MCF 10A (cell line): ENCODE results near the gene AATK. TPM values are rescaled to one million over a fixed set of nuclear protein-coding genes. Genes with fewer than 3 reads are reported as not detected.
A peak's percentile ranks its signal among the peaks of the same experiment; 100 is the strongest.

Experiments used
- BruUV-seq: library from RNA; stranded (reverse); fragments of 400-500 nt; replicated peaks from 2 replicates; lab custom pipeline; 2021; lab: Mats Ljungman, UMichigan
- CTCF ChIA-PET: fragments of 300-600 bp; sonication (Branson Sonifier 250); formaldehyde crosslinking; extraction: SDS; loops from one replicate; lab custom pipeline; 2021; ENCODE audit warnings: antibody characterized with exemption, inconsistent platforms; lab: Yijun Ruan, JAX
- POLR2A ChIA-PET: fragments of 300-600, 350-650 bp; sonication (Branson Sonifier 250); formaldehyde crosslinking; extraction: SDS; loops from one replicate; lab custom pipeline; 2020; ENCODE audit warnings: antibody characterized with exemption, inconsistent platforms; lab: Yijun Ruan, JAX
- DNase-seq: peaks from one replicate; pipeline ENCODE4 v3.0.0-alpha.2; 2018; ENCODE audit not compliant: unreplicated experiment
- H3K27ac Mint-ChIP-seq: one replicate; pipeline ENCODE4 v1.8.0; 2022; ENCODE audit warnings: mild to moderate bottlenecking, low read depth, mixed read lengths; ENCODE audit not compliant: unreplicated experiment
- H3K27me3 Mint-ChIP-seq: one replicate; pipeline ENCODE4 v1.8.0; 2022; ENCODE audit warnings: mixed read lengths; ENCODE audit not compliant: insufficient read depth, unreplicated experiment
- H3K36me3 Mint-ChIP-seq: one replicate; pipeline ENCODE4 v1.8.0; 2022; ENCODE audit warnings: mild to moderate bottlenecking, moderate library complexity, mixed read lengths; ENCODE audit not compliant: insufficient read depth, unreplicated experiment
- H3K4me1 Mint-ChIP-seq: one replicate; pipeline ENCODE4 v1.8.0; 2022; ENCODE audit warnings: mixed read lengths; ENCODE audit not compliant: insufficient read depth, unreplicated experiment
- H3K4me3 Mint-ChIP-seq: one replicate; pipeline ENCODE4 v1.8.0; 2022; ENCODE audit warnings: mild to moderate bottlenecking, moderate library complexity, mixed read lengths; ENCODE audit not compliant: unreplicated experiment
- H3K9me3 Mint-ChIP-seq: one replicate; pipeline ENCODE4 v1.8.0; 2022; ENCODE audit warnings: mixed read lengths; ENCODE audit not compliant: unreplicated experiment
- intact Hi-C: fragments of 100-400 bp; cut with micrococcal nuclease; formaldehyde crosslinking; loops from 2 replicates; pipeline ENCODE4 v1.14.1; 2022
- total RNA-seq: library from RNA; stranded (reverse); gene quantifications from 2 replicates; pipeline ENCODE4 v1.2.3, GENCODE V29; 2022
- TF ChIP-seq, protein P1 (sequence below): fragments of 200-600 bp; IDR thresholded peaks from one replicate; pipeline ENCODE4 v1.8.0; 2022; ENCODE audit warnings: antibody characterized with exemption, mild to moderate bottlenecking; ENCODE audit not compliant: unreplicated experiment

Gene AATK
- total RNA-seq, 1 experiment from 2014 or later = 1.4 TPM

DNA sequence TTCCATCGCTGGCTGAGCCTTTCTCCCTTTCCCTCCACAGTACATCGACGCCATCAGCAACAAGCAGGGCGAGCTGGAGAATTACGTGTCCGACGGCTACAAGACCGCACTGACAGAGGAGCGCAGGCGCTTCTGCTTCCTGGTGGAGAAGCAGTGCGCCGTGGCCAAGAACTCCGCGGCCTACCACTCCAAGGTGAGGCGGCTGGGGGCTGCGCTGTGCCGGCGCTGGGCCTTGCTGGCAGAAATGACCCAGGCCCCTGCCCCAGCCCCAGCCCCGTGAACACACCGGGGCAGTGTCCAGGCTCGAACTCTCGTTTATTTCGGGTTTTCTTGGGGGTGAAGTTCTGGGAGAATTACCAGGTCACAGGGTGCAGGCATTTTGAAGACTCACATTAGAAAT is 66.1 kb downstream of the AATK start:
- CTCF ChIA-PET = interaction anchor here (0.6 to 3.4 kb wide), 3 partner anchors 18 to 194 kb away, joined by 3 to 23 read pairs (median 4); no protein-coding TSS in a partner anchor
- TF ChIP-seq, protein P1, sequence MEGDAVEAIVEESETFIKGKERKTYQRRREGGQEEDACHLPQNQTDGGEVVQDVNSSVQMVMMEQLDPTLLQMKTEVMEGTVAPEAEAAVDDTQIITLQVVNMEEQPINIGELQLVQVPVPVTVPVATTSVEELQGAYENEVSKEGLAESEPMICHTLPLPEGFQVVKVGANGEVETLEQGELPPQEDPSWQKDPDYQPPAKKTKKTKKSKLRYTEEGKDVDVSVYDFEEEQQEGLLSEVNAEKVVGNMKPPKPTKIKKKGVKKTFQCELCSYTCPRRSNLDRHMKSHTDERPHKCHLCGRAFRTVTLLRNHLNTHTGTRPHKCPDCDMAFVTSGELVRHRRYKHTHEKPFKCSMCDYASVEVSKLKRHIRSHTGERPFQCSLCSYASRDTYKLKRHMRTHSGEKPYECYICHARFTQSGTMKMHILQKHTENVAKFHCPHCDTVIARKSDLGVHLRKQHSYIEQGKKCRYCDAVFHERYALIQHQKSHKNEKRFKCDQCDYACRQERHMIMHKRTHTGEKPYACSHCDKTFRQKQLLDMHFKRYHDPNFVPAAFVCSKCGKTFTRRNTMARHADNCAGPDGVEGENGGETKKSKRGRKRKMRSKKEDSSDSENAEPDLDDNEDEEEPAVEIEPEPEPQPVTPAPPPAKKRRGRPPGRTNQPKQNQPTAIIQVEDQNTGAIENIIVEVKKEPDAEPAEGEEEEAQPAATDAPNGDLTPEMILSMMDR = no peak
- Mint-ChIP-seq H3K27ac (no peak overlapping the region), H3K27me3 (no peaks in the 10 kb centered on the region), H3K4me3 (no peak overlapping the region), H3K4me1 (peaks cover 27% of the 10 kb centered on the region), H3K9me3 (no peaks in the 10 kb centered on the region), H3K36me3 (peaks cover 22% of the 10 kb centered on the region)
- intact Hi-C loops = loop anchor here (10.0 kb wide), 1 partner anchor 115 kb away; no protein-coding TSS in a partner anchor
- no TSS peak for BruUV-seq
- POLR2A ChIA-PET = interaction anchor here (0.5 kb wide), 1 partner anchor 52 kb away, joined by 4 read pairs; no protein-coding TSS in a partner anchor
- DNase-seq = no peak

DNA sequence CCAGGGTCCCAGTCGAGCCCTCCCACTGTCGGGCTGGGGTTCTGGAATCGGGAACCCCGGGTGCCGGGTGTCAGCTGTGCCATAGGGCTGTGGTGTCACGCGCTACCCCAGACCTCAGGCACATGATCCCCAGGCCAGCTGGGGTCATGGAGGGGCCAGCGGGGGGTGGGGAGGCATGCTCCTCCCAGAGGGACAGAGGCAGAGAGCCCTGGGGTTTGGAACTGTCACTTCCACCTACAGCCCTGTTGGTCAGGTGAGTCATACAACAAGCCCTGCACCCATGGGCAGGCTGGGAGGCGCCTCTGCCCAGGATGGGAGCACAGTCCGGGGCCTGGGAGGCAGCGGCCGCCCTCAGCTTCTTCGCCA is 68.1 kb downstream of the AATK start:
- Mint-ChIP-seq H3K9me3 (no peaks in the 10 kb centered on the region), H3K36me3 (peaks cover 33% of the 10 kb centered on the region), H3K27ac (peak overlapping the region; percentile 61), H3K4me1 (peaks cover 37% of the 10 kb centered on the region), H3K27me3 (no peaks in the 10 kb centered on the region), H3K4me3 (peak overlapping the region; percentile 37)
- intact Hi-C loops = no loop called here
- CTCF ChIA-PET = interaction anchor here (0.6 to 3.4 kb wide), 21 partner anchors 8 to 671 kb away, joined by 3 to 23 read pairs (median 4); partner anchors contain the start of genes NDUFAF8 and TEPSIN
- BruUV-seq = no TSS peak
- POLR2A ChIA-PET = interaction anchor here (0.5 to 3.2 kb wide), 8 partner anchors 19 to 1069 kb away, joined by 3 to 14 read pairs (median 4); partner anchors contain the start of gene CEP131
- TF ChIP-seq, protein P1 = no peak
- DNase-seq = peak; percentile 72

DNA sequence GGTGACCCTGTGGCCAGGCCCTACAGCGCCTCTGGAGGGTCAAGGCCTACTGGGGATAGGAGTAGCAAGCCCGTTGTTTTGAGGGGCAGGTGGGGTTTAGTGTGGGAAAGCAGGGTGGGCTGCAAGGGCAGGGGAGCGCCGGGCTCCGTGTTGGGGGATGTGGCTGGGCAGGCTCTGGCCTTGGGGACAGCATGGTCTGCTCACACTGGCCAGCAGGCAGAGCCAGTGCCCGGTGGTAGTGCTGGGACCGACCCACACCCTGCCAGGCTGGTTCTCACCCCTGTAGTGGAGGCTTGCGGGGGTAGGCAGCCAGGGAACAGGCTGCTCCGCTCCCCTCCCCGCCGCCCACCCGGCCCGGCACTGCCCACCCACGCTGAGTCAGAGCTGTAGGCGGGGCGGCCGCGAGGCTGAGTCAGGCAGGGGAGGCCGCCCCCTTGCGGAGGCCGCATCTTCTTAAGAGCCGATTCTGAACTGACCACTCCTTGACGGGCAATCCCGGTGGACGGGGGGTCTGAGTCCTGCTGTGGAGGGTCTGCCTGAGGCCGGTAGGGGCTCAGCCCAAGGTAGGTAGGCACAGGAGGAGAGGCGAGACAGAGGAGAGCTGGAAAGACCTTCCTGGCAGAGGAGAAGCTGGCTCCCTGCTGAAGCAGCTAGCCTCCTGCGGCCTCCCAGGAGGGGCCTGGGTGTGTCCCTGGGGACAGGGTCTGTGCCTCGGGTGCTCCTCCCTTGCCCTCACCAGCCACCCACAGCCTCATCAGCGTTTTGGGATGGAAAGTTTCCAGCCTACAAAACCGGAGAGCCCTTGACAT is 68.7 kb downstream of the AATK start:
- CTCF ChIA-PET = interaction anchor here (0.6 to 3.4 kb wide), 20 partner anchors 8 to 670 kb away, joined by 3 to 23 read pairs (median 4); partner anchors contain the start of genes NDUFAF8 and TEPSIN
- peak; percentile 77 for DNase-seq
- TF ChIP-seq, protein P1 = peak; percentile 53
- peaks cover 33% of the 10 kb centered on the region for H3K36me3 Mint-ChIP-seq
- no TSS peak for BruUV-seq
- H3K4me1 Mint-ChIP-seq = peaks cover 40% of the 10 kb centered on the region
- H3K27me3 Mint-ChIP-seq = no peaks in the 10 kb centered on the region
- POLR2A ChIA-PET = interaction anchor here (0.5 to 3.4 kb wide), 9 partner anchors 20 to 126 kb away, joined by 3 to 14 read pairs (median 4); partner anchors contain the start of gene CEP131
- H3K4me3 Mint-ChIP-seq = peak overlapping the region; percentile 52
- intact Hi-C loops = no loop called here
- no peaks in the 10 kb centered on the region for H3K9me3 Mint-ChIP-seq
- peak overlapping the region; percentile 78 for H3K27ac Mint-ChIP-seq

DNA sequence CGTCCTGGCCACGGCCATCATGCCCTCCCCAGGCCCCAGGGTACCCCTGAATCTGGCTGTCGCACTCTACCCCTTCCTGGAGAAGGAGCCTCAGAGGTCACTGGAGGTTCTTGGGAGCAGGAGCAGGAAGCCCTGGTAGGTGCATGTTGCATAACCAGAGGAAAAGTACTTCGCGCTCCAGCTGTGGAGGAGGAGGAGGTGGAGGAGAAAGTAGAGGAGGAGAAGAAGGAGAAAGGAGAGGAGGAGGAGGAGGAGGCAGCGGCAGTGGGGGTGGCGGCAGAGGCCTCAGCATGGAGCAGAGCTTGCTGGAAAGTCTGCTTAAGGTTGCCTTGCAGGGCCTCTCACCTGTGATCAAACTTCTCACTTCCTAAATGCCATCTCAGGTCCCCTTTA is 69.3 kb downstream of the AATK start:
- H3K4me3 Mint-ChIP-seq = peak overlapping the region; percentile 52
- TF ChIP-seq, protein P1 = no peak
- intact Hi-C loops = no loop called here

More for the DNA sequence above, 69.3 kb downstream of the AATK start:
- Mint-ChIP-seq H3K36me3 (peaks cover 30% of the 10 kb centered on the region), H3K27me3 (no peaks in the 10 kb centered on the region), H3K9me3 (no peaks in the 10 kb centered on the region), H3K27ac (peak overlapping the region; percentile 78), H3K4me1 (peaks cover 43% of the 10 kb centered on the region)
- no TSS peak for BruUV-seq
- POLR2A ChIA-PET = interaction anchor here (0.6 to 3.4 kb wide), 9 partner anchors 39 to 608 kb away, joined by 3 to 17 read pairs (median 5); no protein-coding TSS in a partner anchor
- CTCF ChIA-PET = interaction anchor here (0.8 to 2.2 kb wide), 11 partner anchors 8 to 145 kb away, joined by 3 to 17 read pairs (median 5); partner anchors contain the start of genes NDUFAF8 and TEPSIN
- peak; percentile 63 for DNase-seq
